ENCODE data around the gene GSTM4.
"Not testable (repeated sequence)": the region's sequence is repeated elsewhere in the genome, so short reads cannot be mapped to it uniquely, and the experiment has no call there.

Gene GSTM4

GRCh38 chr1:109669246-109669948 is 13.5 kb downstream of the GSTM4 start:
- Histone ChIP-seq H3K27me3 (ENCODE audit: insufficient read depth, poor library complexity, severe bottlenecking) (peaks cover 2% of the 10 kb centered on the region), H3K27ac (replicated peaks) (no peak overlapping the region), H3K4me3 (replicated peaks; ENCODE audit: insufficient read depth, low read length) (no peak overlapping the region; the same call in 1 of the 2 replicates)
- TF ChIP-seq GABPA (IDR thresholded peaks at IDR 0.05; ENCODE audit: low read depth) (peak; percentile 48; the same call in 1 of the 2 replicates), POLR2AphosphoS5 (IDR thresholded peaks at IDR 0.05; ENCODE audit: low read depth) (0 out of 2 replicates have a peak, but pooled peaks have one; percentile 40), SPI1 (IDR thresholded peaks at IDR 0.05; ENCODE audit: borderline replicate concordance, low read depth) (no peak), CTCF (IDR thresholded peaks at IDR 0.05; ENCODE audit: insufficient read depth, low read length) (no peak), REST (IDR thresholded peaks at IDR 0.05; ENCODE audit: insufficient replicate concordance, low read depth) (no peak)
- peak in 1 of 2 experiments; percentile 71 for DNase-seq (ENCODE audit: low read depth in 1 of 2, low spot score in 1 of 2)

GRCh38 chr1:109669949-109670302 is 14.0 kb downstream of the GSTM4 start:
- H3K4me3 ChIP-seq (replicated peaks; ENCODE audit: insufficient read depth, low read length); H3K27ac ChIP-seq (replicated peaks); H3K27me3 ChIP-seq (ENCODE audit: insufficient read depth, poor library complexity, severe bottlenecking); DNase-seq (ENCODE audit: low read depth in 1 of 2, low spot score in 1 of 2): not testable (repeated sequence)

GRCh38 chr1:109671067-109671466 is 15.2 kb downstream of the GSTM4 start:
- TF ChIP-seq GABPA (IDR thresholded peaks at IDR 0.05; ENCODE audit: low read depth) (no peak), SPI1 (IDR thresholded peaks at IDR 0.05; ENCODE audit: borderline replicate concordance, low read depth) (no peak), REST (IDR thresholded peaks at IDR 0.05; ENCODE audit: insufficient replicate concordance, low read depth) (no peak), POLR2AphosphoS5 (IDR thresholded peaks at IDR 0.05; ENCODE audit: low read depth) (no peak), CTCF (IDR thresholded peaks at IDR 0.05; ENCODE audit: insufficient read depth, low read length) (no peak)
- no peak for DNase-seq (ENCODE audit: low read depth in 1 of 2, low spot score in 1 of 2)
- Histone ChIP-seq H3K4me3 (replicated peaks; ENCODE audit: insufficient read depth, low read length) (no peak overlapping the region), H3K27ac (replicated peaks) (no peak overlapping the region), H3K27me3 (ENCODE audit: insufficient read depth, poor library complexity, severe bottlenecking) (peaks cover 2% of the 10 kb centered on the region)

GRCh38 chr1:109673861-109674260 is 18.0 kb downstream of the GSTM4 start:
- H3K4me3 ChIP-seq (replicated peaks; ENCODE audit: insufficient read depth, low read length); H3K27me3 ChIP-seq (ENCODE audit: insufficient read depth, poor library complexity, severe bottlenecking); DNase-seq (ENCODE audit: low read depth in 1 of 2, low spot score in 1 of 2); H3K27ac ChIP-seq (replicated peaks): not testable (repeated sequence)

- not testable (repeated sequence) for H3K4me3 ChIP-seq (replicated peaks; ENCODE audit: insufficient read depth, low read length); DNase-seq (ENCODE audit: low read depth in 1 of 2, low spot score in 1 of 2); H3K27ac ChIP-seq (replicated peaks); H3K27me3 ChIP-seq (ENCODE audit: insufficient read depth, poor library complexity, severe bottlenecking)
These were observed 20.9 kb downstream of the GSTM4 start for GRCh38 chr1:109676683-109677381.
